IPS-20b (cell line): ENCODE data around the gene SERGEF.

ENCODE experiments used
- H3K27ac ChIP-seq: one replicate; pipeline ENCODE4 v1.5.1; 2013; ENCODE audit warnings: low read length
- H3K27me3 ChIP-seq: 2 replicates; pipeline ENCODE4 v1.6.1; 2013; ENCODE audit warnings: mild to moderate bottlenecking, low read length, inconsistent platforms; ENCODE audit not compliant: insufficient read depth
- H3K36me3 ChIP-seq: 2 replicates; pipeline ENCODE4 v1.6.1; 2013; ENCODE audit warnings: low read depth, mild to moderate bottlenecking, inconsistent platforms, low read length, moderate library complexity; ENCODE audit not compliant: insufficient read depth
- H3K4me1 ChIP-seq: 2 replicates; pipeline ENCODE4 v1.6.1; 2013; ENCODE audit warnings: mild to moderate bottlenecking, control low read depth, inconsistent platforms, low read length, moderate library complexity; ENCODE audit not compliant: insufficient read depth
- H3K4me3 ChIP-seq: 2 replicates; pipeline ENCODE4 v1.5.1; 2013; ENCODE audit warnings: mild to moderate bottlenecking, low read length, inconsistent platforms
- H3K9ac ChIP-seq: 2 replicates; pipeline ENCODE4 v1.6.1; 2013; ENCODE audit warnings: low read depth, mild to moderate bottlenecking, inconsistent platforms, low read length, moderate library complexity
- H3K9me3 ChIP-seq: 2 replicates; pipeline ENCODE4 v1.6.1; 2013; ENCODE audit warnings: mild to moderate bottlenecking, low read depth, low read length, inconsistent platforms; ENCODE audit not compliant: insufficient read depth

Gene SERGEF

DNA sequence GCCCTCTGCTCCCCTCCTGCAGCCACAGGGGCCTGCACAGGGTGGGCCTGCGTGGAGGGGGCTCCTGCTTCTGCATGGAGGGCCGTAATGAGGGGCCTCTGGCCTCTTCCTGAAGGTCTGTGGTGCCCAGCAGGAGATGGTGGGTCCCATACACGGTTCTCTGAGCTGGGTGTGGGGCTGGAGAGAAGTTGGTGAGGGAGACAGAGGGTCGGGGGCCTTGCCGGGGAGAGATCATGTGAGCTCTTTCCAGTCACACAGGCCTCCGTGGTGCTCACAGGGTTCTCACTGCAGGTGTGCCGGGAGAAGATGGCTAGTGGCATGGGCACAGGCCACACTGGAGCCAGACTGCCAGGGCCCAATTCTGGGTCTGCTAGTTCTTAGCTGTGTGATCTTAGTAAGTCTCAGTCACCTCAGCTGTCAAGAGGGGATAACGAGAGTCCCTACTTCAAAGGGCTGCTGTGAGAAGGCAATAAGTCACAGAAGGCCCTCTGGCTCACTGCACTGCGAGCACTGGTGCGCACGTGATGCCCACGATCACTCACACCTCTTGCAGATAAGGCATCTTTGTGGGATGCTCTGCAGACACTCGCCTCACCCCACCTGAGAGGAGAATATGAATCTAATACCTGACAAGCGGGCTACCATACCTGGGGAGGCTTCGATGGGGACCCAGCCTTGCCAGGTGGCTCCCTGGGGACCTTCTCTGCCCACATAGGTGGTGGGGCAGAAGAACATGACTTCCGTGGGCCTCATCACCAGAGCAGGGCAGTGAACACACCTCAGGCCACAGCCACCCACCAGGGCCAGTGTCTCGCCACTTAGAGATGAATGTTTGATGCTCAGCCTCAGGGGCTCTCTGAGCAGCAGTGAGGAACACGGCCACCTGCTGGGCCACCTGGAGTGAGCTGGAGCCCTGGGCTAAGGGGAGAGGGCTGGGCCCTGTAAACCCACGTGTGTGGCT, 263.8 kb downstream of the SERGEF start:
- peaks cover 4% of the 10 kb centered on the region; the same call in 1 of the 2 replicates for H3K27me3 ChIP-seq

DNA sequence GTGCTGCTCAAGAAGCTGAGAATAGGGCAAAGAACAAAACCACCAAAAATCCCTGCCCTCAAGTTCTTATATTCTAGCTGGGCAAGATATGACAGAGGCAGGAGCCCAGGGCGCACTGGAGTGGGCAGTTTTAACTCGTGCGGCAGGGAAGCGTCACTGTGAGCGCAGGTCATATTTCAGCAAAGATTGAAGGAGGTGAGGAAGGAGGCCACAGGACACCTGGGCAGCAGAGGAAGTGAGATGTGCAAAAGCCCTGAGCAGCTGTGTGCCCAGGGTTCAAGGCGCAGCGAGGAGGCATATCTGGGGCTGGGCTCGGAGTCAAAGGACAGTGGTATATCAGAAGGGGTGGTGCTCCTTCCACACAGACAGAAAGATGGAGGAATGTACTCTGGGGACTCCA, 264.8 kb downstream of the SERGEF start:
- Histone ChIP-seq H3K9ac (no peak overlapping the region), H3K4me1 (no peaks in the 10 kb centered on the region), H3K36me3 (no peaks in the 10 kb centered on the region), H3K27ac (no peak overlapping the region), H3K27me3 (0 out of 2 replicates have a peak, but pooled peaks cover 4% of the 10 kb centered on the region), H3K9me3 (no peaks in the 10 kb centered on the region), H3K4me3 (no peak overlapping the region)

More for the DNA sequence above, 263.8 kb downstream of the SERGEF start:
- no peak overlapping the region for H3K9ac ChIP-seq
- H3K9me3 ChIP-seq: no peaks in the 10 kb centered on the region
- H3K4me1 ChIP-seq: no peaks in the 10 kb centered on the region
- H3K27ac ChIP-seq: no peak overlapping the region
- H3K4me3 ChIP-seq: no peak overlapping the region
- H3K36me3 ChIP-seq: no peaks in the 10 kb centered on the region

DNA sequence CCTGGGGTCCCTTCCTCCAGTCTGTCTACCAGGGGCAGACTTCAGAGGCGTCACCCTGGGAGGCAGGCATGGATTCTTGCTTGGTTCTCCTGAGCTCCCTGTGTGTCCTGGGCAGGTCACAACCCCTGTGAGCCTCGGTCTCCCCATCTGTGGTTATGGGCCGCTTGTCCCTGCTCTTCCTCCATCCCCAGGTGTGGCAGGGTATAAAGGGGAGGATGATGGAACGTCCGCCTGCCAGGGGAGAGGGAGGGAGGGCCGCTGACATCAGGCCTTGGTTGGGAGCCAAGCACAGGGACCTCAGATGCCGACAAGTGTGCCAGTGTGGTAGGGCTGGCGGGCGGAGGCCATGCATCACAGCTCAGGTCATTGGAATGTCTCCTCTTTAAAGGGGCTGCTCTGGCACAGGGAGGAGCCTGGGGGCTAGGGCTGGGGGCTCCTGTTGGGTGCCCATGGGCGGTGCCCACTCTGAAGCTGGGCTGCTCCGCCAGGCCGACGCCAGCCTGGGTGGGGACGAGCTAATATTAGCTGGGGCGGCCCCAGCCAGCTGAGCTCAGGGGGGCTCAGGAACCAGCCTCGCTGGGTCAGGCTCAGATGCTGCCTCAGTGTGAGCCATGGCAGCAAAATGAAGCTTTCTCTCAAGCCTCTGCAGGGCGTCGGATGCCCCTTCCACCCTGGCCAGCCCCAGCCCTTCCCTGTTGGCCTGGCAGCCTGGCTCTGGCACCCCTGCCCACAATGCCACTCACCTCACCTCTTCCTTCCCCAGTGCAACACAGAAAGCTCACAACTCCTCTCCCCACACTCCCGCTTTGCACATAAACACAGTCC, 265.5 kb downstream of the SERGEF start:
- 0 out of 2 replicates have a peak, but pooled peaks cover 4% of the 10 kb centered on the region for H3K27me3 ChIP-seq
- H3K9ac ChIP-seq: no peak overlapping the region
- H3K36me3 ChIP-seq: no peaks in the 10 kb centered on the region
- H3K9me3 ChIP-seq: no peaks in the 10 kb centered on the region
- no peaks in the 10 kb centered on the region for H3K4me1 ChIP-seq
- no peak overlapping the region for H3K27ac ChIP-seq
- no peak overlapping the region for H3K4me3 ChIP-seq

DNA sequence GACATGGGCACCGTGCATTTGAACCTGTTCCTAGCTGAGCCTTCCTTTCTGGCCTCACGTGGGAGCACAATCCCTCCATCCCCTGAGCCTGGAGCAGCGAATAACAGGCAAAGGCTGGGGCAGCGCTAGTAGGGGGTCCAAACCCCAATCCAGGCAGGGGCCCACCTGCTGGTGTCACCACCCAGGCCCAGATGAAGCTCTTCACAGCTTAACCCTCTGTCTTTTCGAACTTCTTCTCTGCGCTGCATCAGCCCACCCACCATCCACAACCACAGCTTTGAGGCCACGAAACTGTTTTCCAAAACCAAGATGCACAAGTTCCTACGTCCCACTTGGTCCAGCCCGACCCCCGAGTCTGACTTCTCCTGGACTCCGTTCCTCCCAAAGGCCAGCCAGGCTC, 266.8 kb downstream of the SERGEF start:
- no peak overlapping the region for H3K4me3 ChIP-seq
- H3K9ac ChIP-seq: no peak overlapping the region
- H3K27ac ChIP-seq: no peak overlapping the region
- H3K36me3 ChIP-seq: no peaks in the 10 kb centered on the region
- no peaks in the 10 kb centered on the region for H3K9me3 ChIP-seq
- H3K4me1 ChIP-seq: no peaks in the 10 kb centered on the region
- 0 out of 2 replicates have a peak, but pooled peaks cover 4% of the 10 kb centered on the region for H3K27me3 ChIP-seq

DNA sequence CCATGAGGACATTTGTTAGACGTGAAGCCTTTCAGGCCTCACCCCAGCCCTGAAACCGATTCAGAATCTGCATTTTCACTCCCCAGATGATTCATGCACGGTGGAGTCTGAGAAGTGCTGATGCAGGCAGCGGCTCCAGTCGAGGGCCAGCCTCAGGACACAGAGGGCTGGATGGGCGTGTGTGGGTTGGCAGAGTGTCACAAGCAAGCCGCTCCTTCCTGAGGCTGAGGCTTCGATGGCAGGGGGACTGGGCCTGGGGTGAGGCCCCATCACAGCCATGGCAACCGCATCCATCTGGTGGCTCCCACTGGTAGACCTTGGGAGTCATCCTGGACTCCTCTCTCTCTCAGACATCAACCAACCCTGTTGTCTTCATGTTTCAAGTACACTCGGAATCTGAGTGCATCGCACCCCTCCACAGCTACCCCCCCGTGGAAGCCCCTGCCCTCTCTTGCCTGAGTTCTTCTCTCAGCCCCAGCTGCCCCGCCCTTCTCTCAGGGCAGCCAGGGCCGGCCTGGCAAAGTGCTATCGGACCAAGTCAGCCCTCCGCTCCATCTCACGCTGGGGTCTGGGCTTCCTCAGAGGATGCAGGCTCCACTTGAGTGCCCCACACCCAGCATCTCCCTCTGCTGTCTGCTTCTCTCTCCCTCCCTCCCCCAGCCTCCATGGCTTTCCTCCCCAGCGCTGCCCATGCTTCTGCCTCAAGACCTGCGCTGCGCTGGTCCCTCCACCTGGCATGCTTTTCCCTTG, 267.6 kb downstream of the SERGEF start:
- Histone ChIP-seq H3K27ac (no peak overlapping the region), H3K9me3 (no peaks in the 10 kb centered on the region), H3K9ac (no peak overlapping the region), H3K36me3 (no peaks in the 10 kb centered on the region), H3K4me3 (no peak overlapping the region), H3K27me3 (peaks cover 10% of the 10 kb centered on the region), H3K4me1 (no peaks in the 10 kb centered on the region)

DNA sequence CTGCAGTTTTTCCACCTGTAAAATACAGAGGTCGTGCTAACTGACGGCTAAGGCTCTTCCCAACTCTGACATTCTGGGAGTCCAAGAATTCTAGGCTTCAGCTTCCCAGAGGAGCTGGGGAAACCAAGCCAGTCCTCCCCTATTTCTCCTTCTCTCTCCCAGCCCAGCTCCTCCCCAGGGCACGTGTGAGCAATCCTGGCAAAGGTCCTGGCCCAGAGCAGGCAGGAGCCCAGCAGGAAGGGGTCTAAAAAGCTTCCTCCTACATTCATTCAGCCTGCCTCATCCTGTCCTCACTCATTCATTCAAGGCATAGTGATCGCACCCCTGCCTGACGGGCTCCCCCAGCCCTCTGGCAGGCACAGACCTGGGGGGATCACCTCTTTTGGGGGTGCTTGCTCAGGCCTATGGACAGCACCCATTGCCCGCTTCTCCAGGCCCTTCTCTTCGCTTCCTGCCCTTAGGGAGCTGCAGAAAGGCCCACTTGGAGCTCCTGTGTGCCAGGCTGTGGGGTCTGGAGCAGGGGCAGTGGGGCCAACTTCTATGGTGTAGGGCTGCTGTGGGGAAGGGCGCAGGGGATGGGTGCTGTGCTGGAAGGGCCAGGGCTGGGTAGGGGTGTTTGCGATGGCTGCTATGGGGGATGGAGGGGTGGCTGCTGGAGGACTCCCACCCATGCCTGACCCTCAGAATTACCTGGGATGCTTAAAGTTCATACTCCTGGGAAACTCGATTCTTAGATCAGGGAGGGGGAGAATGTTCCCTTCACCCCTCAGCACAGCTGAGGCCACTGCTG, 268.5 kb downstream of the SERGEF start:
- Histone ChIP-seq H3K27ac (no peak overlapping the region), H3K9ac (no peak overlapping the region), H3K9me3 (no peaks in the 10 kb centered on the region), H3K27me3 (peaks cover 18% of the 10 kb centered on the region), H3K4me3 (no peak overlapping the region), H3K36me3 (no peaks in the 10 kb centered on the region), H3K4me1 (no peaks in the 10 kb centered on the region)

DNA sequence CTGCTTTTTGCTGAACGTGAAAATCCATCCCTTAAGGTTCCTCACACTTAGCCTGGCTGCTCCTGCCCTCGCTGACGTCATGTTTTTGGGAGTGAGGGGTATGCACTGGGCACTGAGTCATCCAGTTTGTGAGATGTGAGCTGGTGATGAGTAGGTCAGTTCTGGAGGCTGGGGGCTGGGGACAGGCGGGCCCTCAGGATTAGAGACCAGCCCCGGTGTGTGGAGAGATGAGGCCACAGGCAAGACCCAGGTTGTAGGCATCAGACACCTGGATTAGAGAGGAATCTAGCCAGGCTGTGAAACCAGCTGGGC, 269.1 kb downstream of the SERGEF start:
- H3K9me3 ChIP-seq: no peaks in the 10 kb centered on the region
- no peak overlapping the region for H3K4me3 ChIP-seq
- H3K27ac ChIP-seq: no peak overlapping the region
- H3K4me1 ChIP-seq: peaks cover under 1% of the 10 kb centered on the region; the same call in 1 of the 2 replicates
- H3K27me3 ChIP-seq: peaks cover 24% of the 10 kb centered on the region
- H3K36me3 ChIP-seq: no peaks in the 10 kb centered on the region
- H3K9ac ChIP-seq: no peak overlapping the region

DNA sequence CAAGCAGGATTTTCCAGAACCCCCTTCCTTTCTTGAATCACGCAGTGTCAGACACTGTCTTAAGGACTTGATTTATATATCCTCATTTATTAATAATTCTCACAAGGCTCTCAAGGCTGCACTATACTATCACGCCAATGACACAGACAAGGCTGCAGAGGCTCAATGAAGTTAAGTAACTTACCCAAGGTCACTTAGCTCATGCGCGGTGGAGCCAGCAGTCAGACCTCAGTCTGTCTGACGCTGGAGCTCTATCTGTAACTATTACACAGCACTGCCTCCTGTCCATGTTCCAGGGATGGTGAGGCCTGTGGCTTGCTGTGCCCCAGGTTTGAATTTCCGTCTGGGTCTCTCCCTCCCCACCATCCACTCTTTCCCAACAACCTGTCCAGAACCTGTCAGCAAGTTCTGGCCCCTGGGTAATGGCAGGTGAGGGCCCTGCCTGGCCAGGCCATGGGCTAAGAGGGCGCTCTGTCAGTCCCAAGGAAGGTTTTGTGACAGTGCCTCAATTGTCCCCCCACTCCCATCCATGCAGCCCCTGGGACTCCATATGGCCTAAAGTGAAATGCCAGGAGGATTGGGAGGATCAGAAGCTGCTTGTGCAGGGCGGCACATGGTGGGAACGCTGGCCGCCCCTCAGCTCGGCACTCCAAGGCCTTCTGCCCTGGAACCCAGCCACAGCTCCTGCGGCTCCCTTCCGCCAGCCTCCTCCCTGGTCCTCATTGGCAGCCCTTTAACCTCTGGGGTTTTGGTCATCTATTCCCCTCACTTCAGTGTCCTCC, 269.6 kb downstream of the SERGEF start:
- Histone ChIP-seq H3K27ac (no peak overlapping the region), H3K4me3 (no peak overlapping the region), H3K9me3 (no peaks in the 10 kb centered on the region), H3K36me3 (no peaks in the 10 kb centered on the region), H3K4me1 (peaks cover 6% of the 10 kb centered on the region; the same call in 1 of the 2 replicates), H3K9ac (no peak overlapping the region), H3K27me3 (peaks cover 30% of the 10 kb centered on the region)

DNA sequence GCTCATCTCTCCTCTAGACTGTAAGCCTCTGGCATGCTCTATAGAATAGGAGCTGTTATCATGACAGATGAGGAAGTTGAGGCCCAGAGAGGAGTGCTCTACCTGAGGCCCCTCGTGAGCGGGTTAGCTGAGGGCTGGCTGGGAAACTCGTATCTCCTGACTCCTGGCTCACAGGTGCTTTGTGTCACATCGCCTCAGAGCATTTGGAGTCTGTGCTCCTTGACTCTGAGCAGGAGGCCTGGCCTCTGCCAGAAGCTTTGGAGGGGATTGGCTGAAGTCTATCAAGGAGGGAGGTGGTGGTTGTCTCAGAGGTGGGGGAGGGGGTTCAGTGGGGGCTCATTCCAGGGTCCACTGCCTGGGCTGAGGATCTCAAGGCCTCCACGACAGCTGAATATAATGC, 270.8 kb downstream of the SERGEF start:
- H3K27ac ChIP-seq: no peak overlapping the region
- H3K9me3 ChIP-seq: no peaks in the 10 kb centered on the region
- H3K9ac ChIP-seq: no peak overlapping the region
- no peaks in the 10 kb centered on the region for H3K36me3 ChIP-seq
- peaks cover 6% of the 10 kb centered on the region; the same call in 1 of the 2 replicates for H3K4me1 ChIP-seq
- H3K27me3 ChIP-seq: peaks cover 42% of the 10 kb centered on the region
- no peak overlapping the region for H3K4me3 ChIP-seq

DNA sequence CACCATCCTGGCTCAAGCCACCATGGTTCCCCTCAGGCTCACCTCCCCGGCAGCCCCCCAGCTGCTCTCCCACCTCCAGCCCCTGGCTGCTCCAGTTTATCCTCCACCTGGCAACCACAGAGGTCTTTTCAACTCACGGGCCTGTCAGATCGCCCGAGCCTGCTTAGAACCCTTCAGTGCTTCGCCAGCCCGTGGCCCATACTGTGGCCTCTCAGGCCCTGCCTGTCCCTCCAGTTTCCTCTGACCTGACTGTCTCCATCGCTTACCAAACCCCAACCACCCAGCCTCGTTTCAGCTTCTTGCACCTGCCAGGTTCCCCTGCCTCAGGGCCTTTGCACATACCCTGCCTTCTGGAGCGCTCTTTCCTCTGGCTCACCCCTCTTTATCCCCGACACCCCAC, 271.4 kb downstream of the SERGEF start:
- no peaks in the 10 kb centered on the region for H3K36me3 ChIP-seq
- H3K9me3 ChIP-seq: no peaks in the 10 kb centered on the region
- peaks cover 47% of the 10 kb centered on the region for H3K27me3 ChIP-seq
- no peak overlapping the region for H3K9ac ChIP-seq
- peaks cover 6% of the 10 kb centered on the region; the same call in 1 of the 2 replicates for H3K4me1 ChIP-seq
- no peak overlapping the region for H3K4me3 ChIP-seq
- H3K27ac ChIP-seq: no peak overlapping the region
